ENCODE measurements around the gene BAG1.
A peak's percentile ranks its signal among the peaks of the same experiment; 100 is the strongest.

Gene BAG1

DNA sequence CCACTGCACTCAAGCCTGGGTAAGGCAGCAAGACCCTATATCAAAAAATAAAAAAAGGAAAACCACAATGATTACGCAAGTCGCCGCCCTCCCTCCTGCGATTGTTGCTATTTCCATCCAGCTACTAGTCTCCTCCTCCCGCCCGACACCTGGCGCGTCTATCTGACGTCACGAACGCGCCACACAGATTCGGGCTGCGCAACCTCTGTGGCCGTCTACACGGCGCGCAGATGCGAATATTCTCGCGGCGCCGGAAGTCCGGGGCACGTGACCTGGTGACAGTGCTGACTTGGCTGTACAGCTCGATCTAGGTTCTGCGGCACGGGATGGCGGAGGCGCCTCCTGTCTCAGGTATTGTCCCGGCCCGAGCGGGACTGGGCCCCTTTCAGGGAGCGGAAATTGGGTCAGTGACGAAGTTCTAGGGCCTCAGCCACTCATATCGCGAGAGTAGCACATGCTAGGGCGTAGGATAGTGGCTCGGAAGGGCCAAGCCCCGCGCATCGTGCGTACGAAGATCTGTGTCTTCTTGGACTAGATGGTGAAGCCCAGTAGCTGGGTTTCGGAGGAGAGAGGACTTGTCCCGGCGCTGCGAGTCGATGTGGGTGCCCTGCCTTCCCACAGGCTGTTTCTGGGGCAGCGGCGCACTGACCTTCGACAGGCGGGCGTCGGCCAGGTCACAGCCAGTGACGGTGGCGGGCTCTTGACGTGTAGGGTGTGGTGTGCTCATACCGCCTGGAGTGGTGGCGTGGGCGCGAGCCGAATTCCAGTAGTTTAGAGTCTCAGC, 25.9 kb upstream of the BAG1 start, which contains the start of gene NFX1:
Gene NFX1, plus strand, starts transcription at position 270 of the 784 bp plus-strand sequence. Its CDS starts 57 bp downstream, at position 327.
- peak within 1 kb of the TSS; percentile 95 for H3K4me3 ChIP-seq (ENCODE audit: low read depth, low read length)
- TF ChIP-seq, protein P1, sequence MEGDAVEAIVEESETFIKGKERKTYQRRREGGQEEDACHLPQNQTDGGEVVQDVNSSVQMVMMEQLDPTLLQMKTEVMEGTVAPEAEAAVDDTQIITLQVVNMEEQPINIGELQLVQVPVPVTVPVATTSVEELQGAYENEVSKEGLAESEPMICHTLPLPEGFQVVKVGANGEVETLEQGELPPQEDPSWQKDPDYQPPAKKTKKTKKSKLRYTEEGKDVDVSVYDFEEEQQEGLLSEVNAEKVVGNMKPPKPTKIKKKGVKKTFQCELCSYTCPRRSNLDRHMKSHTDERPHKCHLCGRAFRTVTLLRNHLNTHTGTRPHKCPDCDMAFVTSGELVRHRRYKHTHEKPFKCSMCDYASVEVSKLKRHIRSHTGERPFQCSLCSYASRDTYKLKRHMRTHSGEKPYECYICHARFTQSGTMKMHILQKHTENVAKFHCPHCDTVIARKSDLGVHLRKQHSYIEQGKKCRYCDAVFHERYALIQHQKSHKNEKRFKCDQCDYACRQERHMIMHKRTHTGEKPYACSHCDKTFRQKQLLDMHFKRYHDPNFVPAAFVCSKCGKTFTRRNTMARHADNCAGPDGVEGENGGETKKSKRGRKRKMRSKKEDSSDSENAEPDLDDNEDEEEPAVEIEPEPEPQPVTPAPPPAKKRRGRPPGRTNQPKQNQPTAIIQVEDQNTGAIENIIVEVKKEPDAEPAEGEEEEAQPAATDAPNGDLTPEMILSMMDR (IDR thresholded peaks at IDR 0.05; ENCODE audit: control insufficient read depth, extremely low read depth, insufficient read depth) = no peak
- peak; percentile 92 for DNase-seq (ENCODE audit: low read depth)

DNA sequence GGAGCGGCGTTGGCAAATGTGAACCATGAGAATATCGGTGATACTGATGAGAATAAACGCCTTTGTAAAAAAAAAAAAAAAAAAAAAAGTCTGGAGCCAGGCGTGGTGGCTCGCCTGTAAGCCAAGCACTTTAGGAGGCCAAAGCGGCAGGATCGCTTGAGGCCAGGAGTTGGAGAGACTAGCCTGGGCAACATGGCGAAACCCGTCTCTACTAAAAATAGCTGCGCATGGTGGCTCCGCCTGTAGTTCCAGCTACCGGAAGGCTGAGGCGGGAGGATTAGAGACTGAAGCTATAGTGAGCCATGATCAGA, 25.4 kb upstream of the BAG1 start:
- no peak for DNase-seq (ENCODE audit: low read depth)
- H3K4me3 ChIP-seq (ENCODE audit: low read depth, low read length) = peak overlapping the region; percentile 95
- TF ChIP-seq, protein P1 (IDR thresholded peaks at IDR 0.05; ENCODE audit: control insufficient read depth, extremely low read depth, insufficient read depth) = no peak

DNA sequence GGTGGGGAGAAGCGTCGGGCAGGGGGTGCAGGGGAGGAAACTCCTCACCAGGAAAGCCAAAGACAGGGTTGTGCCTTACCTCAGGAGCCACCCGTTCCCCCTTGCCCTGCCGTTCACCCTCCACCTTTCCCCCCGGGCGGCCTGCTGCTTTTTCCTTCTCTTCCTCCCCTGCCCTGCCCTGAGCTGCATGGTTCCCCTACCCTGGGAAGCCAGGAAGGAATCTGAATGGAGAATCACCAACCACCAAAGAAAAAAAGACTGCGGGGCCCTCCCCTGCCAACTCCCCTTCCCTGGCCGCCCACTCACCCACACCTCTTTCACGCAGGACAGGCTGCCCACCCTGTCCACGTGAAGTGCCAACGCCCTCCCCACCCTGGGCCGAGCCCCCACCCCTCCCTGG, 25.0 kb upstream of the BAG1 start:
- TF ChIP-seq, protein P1 (IDR thresholded peaks at IDR 0.05; ENCODE audit: control insufficient read depth, extremely low read depth, insufficient read depth) = no peak
- no peak for DNase-seq (ENCODE audit: low read depth)
- peak overlapping the region; percentile 95 for H3K4me3 ChIP-seq (ENCODE audit: low read depth, low read length)

DNA sequence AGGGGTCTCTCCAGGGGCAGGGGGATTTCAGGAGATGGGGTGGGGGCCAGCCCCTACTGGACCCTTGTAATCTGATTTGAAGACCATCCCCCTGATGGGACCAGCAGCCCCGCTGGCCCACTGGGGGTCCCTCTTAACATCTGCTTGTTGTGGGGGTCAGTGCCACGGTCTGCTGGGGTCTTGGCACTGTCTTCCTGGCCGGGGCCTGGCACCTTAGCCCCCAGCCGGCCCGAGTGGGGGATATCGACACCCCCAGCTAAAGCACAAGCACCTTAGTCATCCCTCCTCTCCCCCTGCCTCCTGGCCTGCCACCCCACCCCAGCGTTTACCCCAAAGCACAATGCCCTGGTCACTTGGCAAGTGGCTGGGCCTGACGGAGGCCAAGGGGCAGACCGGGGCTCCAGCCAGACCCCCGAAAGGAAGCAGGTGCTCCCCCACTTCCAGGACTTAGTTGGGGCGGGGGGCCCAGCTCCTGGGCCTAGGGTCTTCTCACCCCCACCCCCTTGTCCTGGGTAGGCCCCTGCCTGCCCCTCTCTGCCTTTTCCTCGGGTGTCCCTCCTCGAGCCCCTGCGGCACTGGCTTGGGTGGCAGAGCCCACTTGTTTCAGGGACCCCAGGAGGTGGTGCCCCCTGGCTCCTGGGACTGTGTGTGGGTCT, 24.4 kb upstream of the BAG1 start:
- no peak for DNase-seq (ENCODE audit: low read depth)
- H3K4me3 ChIP-seq (ENCODE audit: low read depth, low read length) = peak overlapping the region; percentile 95
- TF ChIP-seq, protein P1 (IDR thresholded peaks at IDR 0.05; ENCODE audit: control insufficient read depth, extremely low read depth, insufficient read depth) = no peak

DNA sequence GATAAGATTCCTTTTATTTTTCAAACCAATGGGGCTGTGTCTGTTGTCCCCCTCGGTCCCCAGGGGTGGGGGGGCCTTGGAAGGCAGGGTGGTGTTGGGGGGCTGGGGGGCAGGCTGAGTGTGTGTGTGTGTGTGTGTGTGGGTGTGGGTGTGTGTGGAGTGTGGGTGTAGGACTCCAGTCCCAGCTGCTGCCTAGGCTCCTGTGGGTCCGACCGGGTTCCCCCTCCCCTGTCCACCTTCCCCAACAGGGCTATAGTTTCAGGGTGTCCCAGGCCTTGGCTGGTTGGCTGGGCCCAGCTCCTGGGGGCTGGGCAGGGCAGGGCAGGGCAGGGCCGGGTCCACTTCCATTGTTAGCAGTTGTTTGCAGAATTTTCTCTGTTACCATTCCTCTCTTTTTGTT, 23.7 kb upstream of the BAG1 start:
- TF ChIP-seq, protein P1 (IDR thresholded peaks at IDR 0.05; ENCODE audit: control insufficient read depth, extremely low read depth, insufficient read depth) = no peak
- DNase-seq (ENCODE audit: low read depth) = no peak
- no peak overlapping the region for H3K4me3 ChIP-seq (ENCODE audit: low read depth, low read length)

DNA sequence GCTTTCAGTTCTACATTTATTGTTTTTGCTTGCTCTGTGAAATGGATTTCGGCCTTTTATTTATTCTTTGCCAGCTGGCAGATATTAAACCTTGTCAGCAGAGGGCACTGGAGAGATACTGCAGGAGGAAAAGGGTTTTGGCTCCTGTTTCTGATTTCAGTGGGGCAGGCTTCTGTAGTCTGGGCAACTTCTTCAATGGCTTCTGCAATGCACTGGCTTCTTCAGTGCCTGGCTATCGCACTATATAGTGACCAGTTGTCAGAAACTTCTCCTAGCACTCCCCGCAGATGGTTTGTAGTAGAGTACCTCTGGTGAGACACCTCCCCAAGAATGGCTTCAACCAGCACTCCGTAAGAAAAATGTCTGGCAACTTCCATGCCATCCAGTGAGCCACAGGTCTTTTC, 22.6 kb upstream of the BAG1 start:
- TF ChIP-seq, protein P1 (IDR thresholded peaks at IDR 0.05; ENCODE audit: control insufficient read depth, extremely low read depth, insufficient read depth) = peak; percentile 73
- peak; percentile 66 for DNase-seq (ENCODE audit: low read depth)
- no peak overlapping the region for H3K4me3 ChIP-seq (ENCODE audit: low read depth, low read length)
